Stimulated activated CD8-positive, alpha-beta memory T cell treated with anti-CD3 and anti-CD28 coated beads, Interleukin-7, amount 100 ng/mL, for 24 hours (primary cell): ENCODE results near the gene SNN.

Source experiments
- DNase-seq: peaks from one replicate; pipeline ENCODE4 v3.0.0-alpha.2; 2020; ENCODE audit warnings: low read depth

The SNN gene

GRCh38 chr16:11667824-11668622, at the start of gene SNN:
TSS of gene SNN (plus strand) at chr16:11668455. CDS start at chr16:11676060, 7,605 bp downstream.
- DNase-seq, result peak; percentile 64

- no peak for DNase-seq
Measured at GRCh38 chr16:11619327-11619851, 48.9 kb upstream of the SNN start.

- DNase-seq, result no peak
Measured at GRCh38 chr16:11620243-11621003, 47.8 kb upstream of the SNN start.

GRCh38 chr16:11621539-11621919, 46.7 kb upstream of the SNN start:
- DNase-seq, result no peak

GRCh38 chr16:11621920-11622651, 46.2 kb upstream of the SNN start:
- no peak for DNase-seq

GRCh38 chr16:11624205-11624604, 44.0 kb upstream of the SNN start:
- DNase-seq, result no peak

- no peak for DNase-seq
Measured at GRCh38 chr16:11624636-11625607, 43.3 kb upstream of the SNN start.

- DNase-seq, result no peak
Measured at GRCh38 chr16:11625769-11626168, 42.5 kb upstream of the SNN start.

GRCh38 chr16:11626657-11627291, 41.5 kb upstream of the SNN start:
- DNase-seq, result no peak

GRCh38 chr16:11627292-11627663, 41.0 kb upstream of the SNN start:
- DNase-seq, result no peak

- no peak for DNase-seq
Measured at GRCh38 chr16:11627822-11628457, 40.3 kb upstream of the SNN start.

GRCh38 chr16:11629071-11630030, 38.9 kb upstream of the SNN start:
- DNase-seq, result no peak

- DNase-seq, result no peak
Measured at GRCh38 chr16:11630046-11630767, 38.0 kb upstream of the SNN start.

GRCh38 chr16:11630768-11631056, 37.5 kb upstream of the SNN start:
- no peak for DNase-seq

GRCh38 chr16:11631214-11631613, 37.0 kb upstream of the SNN start:
- no peak for DNase-seq

GRCh38 chr16:11632455-11632939, 35.8 kb upstream of the SNN start:
- DNase-seq, result no peak

- DNase-seq, result no peak
Measured at GRCh38 chr16:11633113-11633512, 35.1 kb upstream of the SNN start.

GRCh38 chr16:11634312-11634711, 33.9 kb upstream of the SNN start:
- no peak for DNase-seq
